Panc1 (cell line): Measurements from ENCODE around the gene ARFGEF3.

ENCODE experiments used
- CTCF ChIP-seq: fragments of 450-650 bp; IDR thresholded peaks from 2 replicates; pipeline ENCODE4 v1.5.1; 2017; ENCODE audit warnings: mild to moderate bottlenecking
- POLR2AphosphoS5 ChIP-seq: IDR thresholded peaks from 2 replicates; pipeline ENCODE4 v1.6.1; 2012; ENCODE audit warnings: mild to moderate bottlenecking, low read depth, low read length, moderate library complexity
- REST ChIP-seq, 2 experiments: IDR thresholded peaks; 2 replicates each; pipeline ENCODE4 v1.6.1; 2011 to 2012; ENCODE audit warnings: low read depth in 2 of 2, control low read depth in 1 of 2, low read length in 1 of 2, mild to moderate bottlenecking in 1 of 2, moderate library complexity in 1 of 2; ENCODE audit not compliant: insufficient read depth in 1 of 2
- SIN3A ChIP-seq: IDR thresholded peaks from 2 replicates; pipeline ENCODE4 v1.6.1; 2012; ENCODE audit warnings: low read depth, mild to moderate bottlenecking, low read length, moderate library complexity, borderline replicate concordance; ENCODE audit not compliant: insufficient read depth
- TCF7L2 ChIP-seq: IDR thresholded peaks from 2 replicates; pipeline ENCODE4 v1.6.1; 2011; ENCODE audit warnings: mild to moderate bottlenecking, low read depth, low read length, inconsistent platforms

DNA sequence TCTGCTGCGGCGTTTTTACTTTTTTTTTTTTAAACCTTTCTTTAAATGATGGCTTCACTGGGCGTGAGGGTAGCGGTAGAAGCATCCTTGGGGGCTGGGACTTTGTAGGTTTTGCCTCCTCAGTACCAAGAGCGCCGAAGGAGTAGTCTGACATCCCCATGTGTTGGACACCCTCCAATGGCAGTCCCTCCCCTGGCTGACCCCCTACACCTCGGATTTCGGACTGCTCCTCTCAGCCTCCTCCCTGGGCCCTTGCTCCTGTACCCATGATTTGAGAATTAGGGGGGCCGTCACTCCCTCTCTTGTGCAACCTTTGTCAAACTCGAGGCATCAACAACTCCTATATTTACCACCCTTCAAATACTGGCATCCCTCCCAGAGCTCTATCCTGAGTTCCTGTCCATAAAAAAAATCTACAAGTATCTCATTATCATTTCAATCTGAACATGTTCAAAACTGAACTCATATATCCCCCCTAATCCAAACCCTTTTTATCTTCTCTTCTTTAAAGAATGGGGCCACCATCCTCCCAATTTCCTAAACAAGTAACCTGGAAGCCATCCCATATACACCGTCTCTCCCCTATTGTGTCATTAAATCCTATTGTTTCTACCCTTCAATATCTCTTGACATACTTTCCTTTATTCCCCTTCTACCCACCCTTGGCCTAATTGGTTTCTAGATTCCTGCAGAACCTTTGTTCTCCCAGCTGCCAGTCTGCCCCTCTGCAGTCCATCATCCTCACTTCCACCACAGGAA is 1.2 kb upstream of the ARFGEF3 start:
- TF ChIP-seq CTCF, result no peak
- TF ChIP-seq POLR2AphosphoS5, result no peak
- TF ChIP-seq SIN3A, result no peak
- no peak for TF ChIP-seq REST (IDR thresholded peaks at IDR 0.05; ENCODE audit: insufficient read depth in 1 of 2, low read depth in 2 of 2, low read length in 1 of 2)
- TF ChIP-seq TCF7L2, result no peak
